Choroid plexus epithelial cell (primary cell): ENCODE results near the gene GPC1.

Experiments used
- DNase-seq: peaks from one replicate; pipeline ENCODE4 v3.0.0-alpha.2; 2010; ENCODE audit warnings: low read depth
- H3K4me3 ChIP-seq: 2 replicates; pipeline ENCODE4 v1.5.1; 2011; ENCODE audit warnings: low read depth, mild to moderate bottlenecking, control low read depth, low read length, moderate library complexity
- TF ChIP-seq, protein P1 (sequence below): conservative IDR thresholded peaks from 2 replicates; pipeline ENCODE4 v1.5.1; 2011; ENCODE audit warnings: low read depth, mild to moderate bottlenecking, control low read depth, inconsistent platforms, low read length, moderate library complexity

GPC1 gene

DNA sequence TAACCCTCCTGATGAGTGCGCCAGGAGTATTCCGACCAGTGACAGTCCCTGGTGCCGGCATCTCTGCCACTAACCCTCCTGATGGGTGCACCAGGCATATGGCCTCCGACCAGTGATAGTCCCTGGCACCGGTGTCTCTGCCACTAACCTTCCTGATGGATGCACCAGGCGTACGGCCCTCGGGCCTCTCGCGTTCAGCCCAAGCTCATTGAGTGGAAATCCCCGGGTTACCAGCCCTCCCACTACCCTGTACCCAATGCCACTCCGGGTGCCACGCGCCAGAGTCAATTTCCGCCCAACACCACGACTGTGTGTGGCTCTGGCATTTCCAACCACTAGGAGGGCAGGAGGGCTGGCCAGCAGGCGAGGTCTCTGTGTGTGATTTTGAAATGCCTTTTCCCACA is 11.7 kb upstream of the GPC1 start:
- H3K4me3 ChIP-seq, result no peak overlapping the region
- TF ChIP-seq, protein P1, sequence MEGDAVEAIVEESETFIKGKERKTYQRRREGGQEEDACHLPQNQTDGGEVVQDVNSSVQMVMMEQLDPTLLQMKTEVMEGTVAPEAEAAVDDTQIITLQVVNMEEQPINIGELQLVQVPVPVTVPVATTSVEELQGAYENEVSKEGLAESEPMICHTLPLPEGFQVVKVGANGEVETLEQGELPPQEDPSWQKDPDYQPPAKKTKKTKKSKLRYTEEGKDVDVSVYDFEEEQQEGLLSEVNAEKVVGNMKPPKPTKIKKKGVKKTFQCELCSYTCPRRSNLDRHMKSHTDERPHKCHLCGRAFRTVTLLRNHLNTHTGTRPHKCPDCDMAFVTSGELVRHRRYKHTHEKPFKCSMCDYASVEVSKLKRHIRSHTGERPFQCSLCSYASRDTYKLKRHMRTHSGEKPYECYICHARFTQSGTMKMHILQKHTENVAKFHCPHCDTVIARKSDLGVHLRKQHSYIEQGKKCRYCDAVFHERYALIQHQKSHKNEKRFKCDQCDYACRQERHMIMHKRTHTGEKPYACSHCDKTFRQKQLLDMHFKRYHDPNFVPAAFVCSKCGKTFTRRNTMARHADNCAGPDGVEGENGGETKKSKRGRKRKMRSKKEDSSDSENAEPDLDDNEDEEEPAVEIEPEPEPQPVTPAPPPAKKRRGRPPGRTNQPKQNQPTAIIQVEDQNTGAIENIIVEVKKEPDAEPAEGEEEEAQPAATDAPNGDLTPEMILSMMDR, result no peak
- no peak for DNase-seq

DNA sequence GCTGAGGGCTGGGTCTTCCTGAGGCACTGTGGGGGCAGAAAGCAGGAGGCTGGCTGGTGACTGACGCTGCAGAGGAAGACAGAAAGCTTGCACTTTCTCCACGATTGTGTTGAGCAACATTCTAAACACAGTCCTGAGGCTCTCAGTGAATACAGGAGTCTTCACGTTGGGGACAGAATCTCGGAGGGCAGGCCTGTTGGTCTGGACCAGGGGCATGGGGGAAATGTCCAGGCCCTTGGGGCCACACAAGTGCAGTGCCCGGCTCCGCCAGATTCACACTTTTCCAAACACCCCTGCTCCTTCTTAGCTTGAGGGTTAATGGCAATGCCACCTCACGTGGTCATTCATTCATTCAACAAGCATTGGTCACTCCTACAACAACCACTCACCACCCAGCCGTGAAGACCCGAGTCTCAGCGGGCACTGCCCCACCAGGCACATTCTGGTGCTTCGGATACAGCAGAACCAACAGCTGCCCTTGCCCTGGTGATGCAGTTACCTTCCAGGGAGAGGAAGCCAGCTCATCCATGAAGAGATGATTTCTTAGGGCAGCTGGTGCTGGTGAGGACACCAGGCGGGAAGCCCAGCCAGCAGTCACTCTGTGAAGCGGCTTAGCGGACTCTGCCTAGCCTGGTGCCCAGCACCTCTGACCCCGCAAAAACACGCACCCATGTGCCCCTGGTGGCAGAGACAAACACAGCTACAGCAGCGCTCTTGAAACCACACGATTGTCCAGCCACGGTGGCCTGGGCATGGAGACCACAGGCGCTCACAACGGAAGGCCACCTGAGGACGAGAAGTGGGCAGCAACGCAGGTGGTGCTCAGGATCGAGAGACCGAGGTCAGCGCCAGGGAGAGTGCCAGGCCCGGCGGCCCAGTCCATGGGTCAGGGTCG is 10.9 kb upstream of the GPC1 start:
- no peak for DNase-seq
- no peak overlapping the region for H3K4me3 ChIP-seq
- TF ChIP-seq, protein P1, result no peak

DNA sequence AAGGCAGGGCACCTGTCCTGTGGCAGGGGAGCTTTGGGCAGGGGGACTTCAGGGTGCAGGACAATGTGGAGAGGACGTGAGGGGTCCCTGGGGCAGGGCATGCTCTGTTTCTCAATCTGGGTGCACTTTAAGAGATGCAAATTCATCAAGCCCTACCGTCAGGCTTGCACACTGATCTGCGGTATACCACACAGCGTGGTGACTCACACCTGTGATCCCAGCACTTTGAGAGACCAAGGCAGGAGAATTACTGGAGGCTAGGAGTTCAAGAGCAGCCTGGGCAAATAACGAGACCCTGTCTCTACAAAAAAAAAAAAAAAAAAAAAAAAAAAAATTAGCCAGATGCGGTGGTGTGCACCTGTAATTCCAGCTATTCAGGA is 10.2 kb upstream of the GPC1 start:
- DNase-seq, result no peak
- no peak overlapping the region for H3K4me3 ChIP-seq
- TF ChIP-seq, protein P1, result no peak

DNA sequence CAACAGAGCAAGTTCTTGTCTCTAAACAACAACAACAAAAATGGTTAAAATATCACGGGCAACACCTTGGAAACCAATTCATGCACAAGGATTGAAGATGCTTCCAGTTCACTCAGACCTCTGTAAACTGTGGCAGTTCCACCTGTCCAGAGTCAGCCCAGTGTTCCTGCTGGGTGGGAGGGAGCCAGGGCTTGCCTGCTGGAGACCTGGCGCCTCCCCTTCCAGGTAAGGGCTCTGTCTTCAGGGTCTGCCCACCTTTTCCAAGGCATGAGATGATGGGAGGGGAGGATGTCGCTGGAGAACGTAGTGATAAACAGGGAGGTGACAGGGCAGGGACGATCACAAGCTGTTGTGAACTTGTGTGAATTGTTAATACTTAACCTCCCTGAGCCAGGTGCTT is 9.8 kb upstream of the GPC1 start:
- no peak for DNase-seq
- TF ChIP-seq, protein P1, result no peak
- H3K4me3 ChIP-seq, result no peak overlapping the region

DNA sequence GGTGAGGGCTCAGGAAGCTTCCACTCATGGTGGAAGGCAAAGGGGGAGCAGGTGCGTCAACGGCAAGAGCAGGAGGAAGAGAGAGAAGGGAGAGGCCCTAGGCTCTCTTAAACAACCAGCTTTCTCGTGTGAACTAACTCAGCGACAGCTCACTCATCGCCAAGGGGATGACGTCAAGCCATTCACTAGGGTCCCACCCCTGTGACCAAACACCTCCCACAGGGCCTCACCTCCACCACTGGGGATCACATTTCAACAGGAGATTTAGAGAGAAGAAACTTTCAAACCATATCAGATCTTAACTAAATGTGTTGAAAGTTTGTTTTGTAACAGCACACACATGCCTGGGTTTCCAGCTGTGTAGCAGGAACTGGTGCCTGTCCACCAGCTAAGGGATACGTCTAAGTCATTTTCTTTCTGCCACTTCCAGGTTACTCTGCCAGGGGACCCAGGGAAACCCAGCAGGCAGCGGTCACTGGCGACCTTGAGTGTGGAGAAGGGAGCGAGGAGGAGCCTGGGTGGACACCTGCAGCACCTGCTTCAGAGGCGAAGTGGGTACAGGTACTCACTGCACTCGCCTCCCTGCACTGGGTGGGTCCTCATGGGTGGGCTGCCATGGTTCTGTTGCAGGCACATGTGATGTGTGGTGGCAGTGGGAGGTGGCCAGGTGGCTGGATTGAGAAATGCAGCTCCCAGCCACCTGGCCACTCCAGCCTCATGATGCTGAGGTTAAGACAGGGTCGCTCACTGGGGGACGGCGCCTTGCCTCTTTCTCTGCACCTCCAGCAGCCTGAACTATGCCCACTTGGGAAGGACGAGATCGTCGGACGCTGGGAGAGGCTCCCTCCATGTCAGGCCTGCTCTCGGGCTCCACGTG is 8.4 kb upstream of the GPC1 start:
- no peak overlapping the region for H3K4me3 ChIP-seq
- TF ChIP-seq, protein P1, result no peak
- peak; percentile 89 for DNase-seq

DNA sequence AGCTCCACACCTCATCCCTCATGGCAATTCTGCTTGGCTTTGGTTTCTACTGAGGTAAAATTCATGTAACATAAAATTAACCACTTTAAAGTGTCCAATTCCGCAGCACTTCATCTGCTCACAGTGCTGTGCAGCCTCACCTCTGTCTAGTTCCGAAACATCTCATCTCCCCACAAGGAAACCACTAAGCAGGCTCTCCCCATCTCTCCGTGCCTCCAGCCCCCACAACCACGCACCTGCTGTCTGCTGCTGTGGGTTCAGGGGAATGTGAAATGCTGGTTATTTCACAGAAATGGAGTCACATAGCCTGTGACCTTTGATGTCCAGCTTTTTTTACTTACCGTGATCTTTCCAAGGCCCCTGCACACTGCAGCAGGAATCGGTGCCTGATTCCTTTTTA is 7.7 kb upstream of the GPC1 start:
- H3K4me3 ChIP-seq, result no peak overlapping the region
- DNase-seq, result no peak
- TF ChIP-seq, protein P1, result no peak
